SK-N-SH (cell line): Measurements from ENCODE around the gene PALM3.

Experiments
- EZH2phosphoT487 ChIP-seq: fragments of 200-600 bp; sonication (generic); IDR thresholded peaks from 2 replicates; pipeline ENCODE4 v1.6.1; 2017; ENCODE audit warnings: low read depth, mixed run types, mild to moderate bottlenecking, antibody characterized with exemption, moderate library complexity, borderline replicate concordance
- JUND ChIP-seq: IDR thresholded peaks from 2 replicates; pipeline ENCODE4 v1.4.0; 2012
- MXI1 ChIP-seq: IDR thresholded peaks from 2 replicates; pipeline ENCODE4 v1.6.1; 2012; ENCODE audit warnings: mild to moderate bottlenecking, low read depth, low read length, improper control_type of control experiment
- POLR2AphosphoS5 ChIP-seq: IDR thresholded peaks from 2 replicates; pipeline ENCODE4 v1.6.1; 2012; ENCODE audit warnings: low read depth, low read length
- RFX5 ChIP-seq: IDR thresholded peaks from 2 replicates; pipeline ENCODE4 v1.6.1; 2012; ENCODE audit warnings: mild to moderate bottlenecking, improper control_type of control experiment, low read length
- TAF1 ChIP-seq: IDR thresholded peaks from 2 replicates; pipeline ENCODE4 v1.6.1; 2012; ENCODE audit warnings: low read depth, mild to moderate bottlenecking, low read length, moderate library complexity, borderline replicate concordance
- ZBTB33 ChIP-seq: IDR thresholded peaks from 2 replicates; pipeline ENCODE4 v1.4.0; 2012; ENCODE audit warnings: low read depth, borderline replicate concordance
- TF ChIP-seq, protein P1 (sequence below): IDR thresholded peaks from 2 replicates; pipeline ENCODE4 v1.4.0; 2012; ENCODE audit warnings: low read depth
- TF ChIP-seq, protein P2 (sequence below): fragments of 200-600 bp; sonication (generic); IDR thresholded peaks from 2 replicates; pipeline ENCODE4 v1.6.1; 2017; ENCODE audit warnings: antibody characterized with exemption, mild to moderate bottlenecking, moderate library complexity

DNA sequence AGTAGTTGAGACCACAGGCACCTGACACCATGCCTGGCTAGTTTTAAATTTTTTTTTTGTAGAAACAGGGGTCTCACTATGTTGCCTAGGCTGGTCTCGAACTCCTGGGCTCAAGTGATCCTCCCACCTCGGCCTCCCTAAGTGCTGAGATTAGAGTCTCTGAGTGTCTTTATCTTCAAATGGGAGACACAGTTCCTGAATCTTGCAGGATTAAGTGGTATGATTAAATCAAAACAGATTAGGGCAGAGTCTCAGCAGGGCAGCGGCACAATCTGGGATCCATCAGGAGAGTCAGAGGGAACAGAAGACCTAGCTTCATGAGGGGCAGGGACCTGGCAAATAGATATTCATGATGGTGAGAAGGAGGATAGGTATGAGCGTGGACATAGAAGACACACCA lies 33.0 kb downstream of the PALM3 start:
- TF ChIP-seq EZH2phosphoT487, result no peak
- no peak for TF ChIP-seq JUND
- TF ChIP-seq, protein P1, sequence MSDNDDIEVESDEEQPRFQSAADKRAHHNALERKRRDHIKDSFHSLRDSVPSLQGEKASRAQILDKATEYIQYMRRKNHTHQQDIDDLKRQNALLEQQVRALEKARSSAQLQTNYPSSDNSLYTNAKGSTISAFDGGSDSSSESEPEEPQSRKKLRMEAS, result no peak
- TF ChIP-seq, protein P2, sequence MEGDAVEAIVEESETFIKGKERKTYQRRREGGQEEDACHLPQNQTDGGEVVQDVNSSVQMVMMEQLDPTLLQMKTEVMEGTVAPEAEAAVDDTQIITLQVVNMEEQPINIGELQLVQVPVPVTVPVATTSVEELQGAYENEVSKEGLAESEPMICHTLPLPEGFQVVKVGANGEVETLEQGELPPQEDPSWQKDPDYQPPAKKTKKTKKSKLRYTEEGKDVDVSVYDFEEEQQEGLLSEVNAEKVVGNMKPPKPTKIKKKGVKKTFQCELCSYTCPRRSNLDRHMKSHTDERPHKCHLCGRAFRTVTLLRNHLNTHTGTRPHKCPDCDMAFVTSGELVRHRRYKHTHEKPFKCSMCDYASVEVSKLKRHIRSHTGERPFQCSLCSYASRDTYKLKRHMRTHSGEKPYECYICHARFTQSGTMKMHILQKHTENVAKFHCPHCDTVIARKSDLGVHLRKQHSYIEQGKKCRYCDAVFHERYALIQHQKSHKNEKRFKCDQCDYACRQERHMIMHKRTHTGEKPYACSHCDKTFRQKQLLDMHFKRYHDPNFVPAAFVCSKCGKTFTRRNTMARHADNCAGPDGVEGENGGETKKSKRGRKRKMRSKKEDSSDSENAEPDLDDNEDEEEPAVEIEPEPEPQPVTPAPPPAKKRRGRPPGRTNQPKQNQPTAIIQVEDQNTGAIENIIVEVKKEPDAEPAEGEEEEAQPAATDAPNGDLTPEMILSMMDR, result no peak
- no peak for TF ChIP-seq TAF1
- no peak for TF ChIP-seq RFX5
- no peak for TF ChIP-seq MXI1
- no peak for TF ChIP-seq ZBTB33
- TF ChIP-seq POLR2AphosphoS5, result no peak
